HG03460 (cell line): ENCODE measurements around the gene TUBB.

Experiments
- ATAC-seq: cut with Tn5 transposase; IDR thresholded peaks from one replicate; pipeline ENCODE4 v1.9.1; 2021; ENCODE audit not compliant: unreplicated experiment

TUBB gene

GRCh38 chr6:30687659-30688431 is 32.3 kb upstream of the TUBB start:
- no peak for ATAC-seq

GRCh38 chr6:30688569-30688968 is 31.6 kb upstream of the TUBB start:
- ATAC-seq = no peak

- no peak for ATAC-seq
Measured at GRCh38 chr6:30689022-30689865, 30.9 kb upstream of the TUBB start.

GRCh38 chr6:30689985-30690384 is 30.2 kb upstream of the TUBB start:
- ATAC-seq = no peak

GRCh38 chr6:30690403-30691207 is 29.5 kb upstream of the TUBB start, which contains the start of gene NRM:
Gene NRM, minus strand, starts transcription at chr6:30690984. Its CDS starts 10 bp downstream, at chr6:30690974.
- no peak for ATAC-seq

GRCh38 chr6:30691208-30691847 is 28.8 kb upstream of the TUBB start:
- no peak for ATAC-seq

- ATAC-seq = no peak
Measured at GRCh38 chr6:30696432-30696831, 23.7 kb upstream of the TUBB start.

- ATAC-seq = no peak
Measured at GRCh38 chr6:30700340-30700739, 19.8 kb upstream of the TUBB start.

- ATAC-seq = no peak
Measured at GRCh38 chr6:30703011-30703410, 17.1 kb upstream of the TUBB start.

GRCh38 chr6:30703821-30704220 is 16.3 kb upstream of the TUBB start:
- ATAC-seq = no peak

GRCh38 chr6:30705620-30706019 is 14.5 kb upstream of the TUBB start:
- ATAC-seq = no peak

GRCh38 chr6:30707281-30707850 is 12.8 kb upstream of the TUBB start:
- ATAC-seq = no peak

GRCh38 chr6:30709101-30709868 is 10.9 kb upstream of the TUBB start:
- ATAC-seq = no peak

GRCh38 chr6:30711758-30712380 is 8.3 kb upstream of the TUBB start:
- no peak for ATAC-seq

GRCh38 chr6:30712441-30712945 is 7.7 kb upstream of the TUBB start:
- ATAC-seq = no peak

GRCh38 chr6:30714263-30714662 is 5.9 kb upstream of the TUBB start:
- ATAC-seq = no peak

- no peak for ATAC-seq
Measured at GRCh38 chr6:30716879-30717128, 3.3 kb upstream of the TUBB start.

- peak; percentile 68 for ATAC-seq
Measured at GRCh38 chr6:30717129-30717844, 2.9 kb upstream of the TUBB start, which contains the start of gene MDC1. Gene MDC1, minus strand, starts transcription at chr6:30717281. Its CDS starts 2,106 bp downstream, at chr6:30715175.
